ENCODE measurements around the gene FGF7.

Gene FGF7

GRCh38 chr15:49456166-49456565, 33.1 kb downstream of the FGF7 start:
- no peak for DNase-seq (ENCODE audit: low read depth)
- no peak overlapping the region for H3K4me3 ChIP-seq (ENCODE audit: low read depth, low read length)
- TF ChIP-seq CTCF (IDR thresholded peaks at IDR 0.05; ENCODE audit: insufficient read depth, low read depth, low read length, missing control alignments), result no peak

- H3K4me3 ChIP-seq (ENCODE audit: low read depth, low read length), result no peak overlapping the region
- TF ChIP-seq CTCF (IDR thresholded peaks at IDR 0.05; ENCODE audit: insufficient read depth, low read depth, low read length, missing control alignments), result no peak
- no peak for DNase-seq (ENCODE audit: low read depth)
Measured at GRCh38 chr15:49458145-49458544, 35.1 kb downstream of the FGF7 start.

GRCh38 chr15:49460411-49460941, 37.4 kb downstream of the FGF7 start:
- no peak overlapping the region for H3K4me3 ChIP-seq (ENCODE audit: low read depth, low read length)
- TF ChIP-seq CTCF (IDR thresholded peaks at IDR 0.05; ENCODE audit: insufficient read depth, low read depth, low read length, missing control alignments), result no peak

GRCh38 chr15:49462232-49462844, 39.3 kb downstream of the FGF7 start:
- H3K4me3 ChIP-seq (ENCODE audit: low read depth, low read length), result no peak overlapping the region
- TF ChIP-seq CTCF (IDR thresholded peaks at IDR 0.05; ENCODE audit: insufficient read depth, low read depth, low read length, missing control alignments), result no peak
- no peak for DNase-seq (ENCODE audit: low read depth)

More at GRCh38 chr15:49460411-49460941, 37.4 kb downstream of the FGF7 start:
- DNase-seq (ENCODE audit: low read depth), result no peak

GRCh38 chr15:49464522-49464921, 41.5 kb downstream of the FGF7 start:
- no peak for DNase-seq (ENCODE audit: low read depth)
- no peak for TF ChIP-seq CTCF (IDR thresholded peaks at IDR 0.05; ENCODE audit: insufficient read depth, low read depth, low read length, missing control alignments)
- H3K4me3 ChIP-seq (ENCODE audit: low read depth, low read length), result no peak overlapping the region

- no peak overlapping the region for H3K4me3 ChIP-seq (ENCODE audit: low read depth, low read length)
- no peak for TF ChIP-seq CTCF (IDR thresholded peaks at IDR 0.05; ENCODE audit: insufficient read depth, low read depth, low read length, missing control alignments)
Measured at GRCh38 chr15:49466119-49466518, 43.1 kb downstream of the FGF7 start.

More at GRCh38 chr15:49466119-49466518, 43.1 kb downstream of the FGF7 start:
- DNase-seq (ENCODE audit: low read depth), result no peak
